HG02943 (cell line): ENCODE results near the gene FOXN3.
"Not testable (repeated sequence)": the region's sequence is repeated elsewhere in the genome, so short reads cannot be mapped to it uniquely, and the experiment has no call there.

Experiments
- ATAC-seq: cut with Tn5 transposase; IDR thresholded peaks from one replicate; pipeline ENCODE4 v1.9.1; 2021; ENCODE audit warnings: mild to moderate bottlenecking, low read depth, moderate library complexity; ENCODE audit not compliant: unreplicated experiment

The FOXN3 gene

DNA sequence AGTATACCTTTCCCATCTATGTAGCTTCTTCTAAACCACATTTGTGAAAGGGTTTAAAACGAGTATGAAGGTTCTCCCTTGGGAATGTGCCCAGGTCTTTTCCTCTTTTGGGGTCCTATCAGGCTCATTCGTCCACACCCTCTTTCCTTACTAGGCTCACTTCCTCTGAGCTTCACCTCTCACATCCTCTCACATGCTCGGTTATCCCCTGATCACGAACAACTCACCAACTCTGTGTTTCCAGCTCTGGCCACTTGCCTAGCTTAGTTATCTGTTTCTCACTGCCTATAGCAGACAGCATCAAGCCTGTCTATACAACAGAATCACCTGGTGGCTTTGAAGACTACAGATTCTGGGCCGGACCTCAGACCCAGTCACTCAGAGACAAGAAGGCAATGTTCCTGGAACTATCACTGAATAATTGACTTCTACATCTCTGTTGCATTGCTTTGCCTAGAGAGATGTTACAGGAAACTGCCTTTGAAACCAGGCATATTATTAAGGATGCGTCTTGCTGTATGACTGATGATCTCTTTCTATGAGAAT is 158.2 kb downstream of the FOXN3 start:
- ATAC-seq, result no peak

DNA sequence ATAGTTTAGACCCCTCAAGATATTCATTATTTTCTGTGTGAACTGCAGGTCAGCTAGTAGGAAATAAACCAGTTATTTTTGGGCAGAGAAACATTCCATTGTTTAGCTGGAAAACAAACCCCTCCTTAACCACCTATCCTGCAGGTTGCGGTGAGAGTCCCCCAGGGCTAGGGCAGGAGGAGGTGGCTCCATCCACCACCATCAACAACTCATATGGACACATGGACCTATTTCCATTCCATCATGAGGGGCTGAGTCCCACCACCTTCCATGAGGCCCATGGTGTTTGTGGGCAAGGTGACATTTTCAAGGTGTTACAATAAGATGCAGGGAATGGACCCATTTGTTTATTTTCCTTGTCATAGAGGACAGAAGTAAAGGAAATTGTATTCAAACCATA is 160.1 kb downstream of the FOXN3 start:
- no peak for ATAC-seq

DNA sequence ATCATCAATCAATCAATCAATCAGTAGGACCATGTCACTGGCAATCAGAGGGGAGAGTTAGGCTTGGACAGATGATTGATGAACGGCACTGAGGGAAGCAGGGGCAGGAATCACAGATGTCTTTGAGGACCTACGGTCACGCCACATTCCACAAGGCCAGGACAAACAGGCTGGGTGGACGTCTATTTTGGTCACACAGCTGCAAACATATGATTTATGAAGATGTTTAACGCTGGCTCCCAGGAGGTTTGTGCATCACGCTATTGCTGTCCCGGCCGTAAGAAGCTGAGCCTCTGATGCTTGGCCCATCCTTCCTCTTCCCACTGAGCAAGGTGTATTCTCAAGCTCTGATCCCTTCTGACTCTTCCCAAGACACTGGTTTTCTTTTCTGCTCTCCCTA is 160.8 kb downstream of the FOXN3 start:
- ATAC-seq, result no peak

DNA sequence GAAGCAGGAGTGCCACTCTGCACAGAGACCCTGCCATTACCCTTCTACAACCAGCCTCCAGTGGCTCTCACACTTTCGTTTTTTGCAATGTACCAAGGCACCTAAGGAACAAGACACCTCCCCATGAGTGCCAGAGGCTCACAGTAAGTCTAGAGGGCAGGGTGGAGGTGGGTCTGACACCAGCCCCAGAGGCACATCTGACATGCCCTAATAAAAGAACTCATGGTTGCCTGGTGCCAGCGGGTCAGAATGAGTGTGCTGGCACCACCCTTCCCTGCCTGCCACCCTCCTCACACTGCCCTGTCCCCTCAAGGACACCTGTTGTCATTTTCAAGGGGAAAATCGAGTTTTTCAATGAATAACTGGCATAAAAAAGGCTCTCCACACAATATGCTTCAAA is 161.2 kb downstream of the FOXN3 start:
- no peak for ATAC-seq

DNA sequence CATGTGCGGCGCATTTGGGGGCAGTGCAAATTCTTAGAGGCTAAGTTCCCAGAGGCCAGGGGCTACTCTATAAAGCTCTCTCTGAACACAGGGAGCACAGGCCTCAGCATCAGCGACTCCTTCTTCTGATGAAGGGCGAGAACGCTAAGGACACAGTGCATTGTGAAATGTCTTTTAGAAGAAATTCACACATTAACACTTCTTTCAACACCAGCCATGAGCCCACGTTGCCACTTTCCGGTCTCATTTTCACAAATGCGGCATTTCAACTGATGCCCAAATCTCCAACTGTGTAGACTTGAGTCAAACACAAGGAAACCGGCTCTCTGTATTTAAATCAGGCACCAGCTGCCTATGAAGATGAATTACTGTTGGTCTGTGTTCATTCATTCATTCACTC is 162.0 kb downstream of the FOXN3 start:
- no peak for ATAC-seq

DNA sequence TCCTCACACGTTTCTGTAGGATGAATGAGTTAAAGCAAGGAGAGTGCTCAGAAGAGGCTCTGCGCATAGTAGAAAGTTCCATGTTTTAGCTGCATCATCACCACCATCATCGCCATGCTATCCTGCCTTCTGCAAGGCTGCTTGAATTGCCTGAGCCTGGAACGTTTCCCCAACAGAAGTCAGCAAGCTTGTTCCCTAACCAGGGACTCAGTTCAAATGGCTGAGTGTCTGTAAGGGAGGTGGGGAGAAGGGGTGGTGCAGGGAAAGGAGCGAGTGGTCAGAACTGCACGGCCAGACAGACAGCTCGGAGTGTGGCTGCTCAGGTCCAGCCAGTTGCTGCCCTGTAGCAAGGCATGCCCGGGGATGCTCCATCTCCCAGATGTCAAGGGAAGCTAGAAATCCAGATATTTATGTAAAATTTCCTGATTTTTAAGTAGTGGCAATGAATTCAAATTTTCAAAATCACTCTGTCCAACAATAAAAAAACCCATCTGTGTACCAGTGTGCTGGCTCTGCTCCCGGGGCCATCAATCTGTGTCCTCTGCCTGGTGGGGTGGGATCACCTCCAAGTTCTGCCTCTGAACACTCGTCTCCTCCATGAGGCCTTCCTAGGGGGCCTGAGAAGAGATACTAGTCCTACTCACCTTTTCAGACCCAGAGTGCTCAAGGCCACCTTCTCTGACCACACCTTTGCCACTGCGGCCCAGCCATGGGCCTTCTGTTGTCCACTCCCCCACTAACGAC is 162.7 kb downstream of the FOXN3 start:
- ATAC-seq, result no peak

DNA sequence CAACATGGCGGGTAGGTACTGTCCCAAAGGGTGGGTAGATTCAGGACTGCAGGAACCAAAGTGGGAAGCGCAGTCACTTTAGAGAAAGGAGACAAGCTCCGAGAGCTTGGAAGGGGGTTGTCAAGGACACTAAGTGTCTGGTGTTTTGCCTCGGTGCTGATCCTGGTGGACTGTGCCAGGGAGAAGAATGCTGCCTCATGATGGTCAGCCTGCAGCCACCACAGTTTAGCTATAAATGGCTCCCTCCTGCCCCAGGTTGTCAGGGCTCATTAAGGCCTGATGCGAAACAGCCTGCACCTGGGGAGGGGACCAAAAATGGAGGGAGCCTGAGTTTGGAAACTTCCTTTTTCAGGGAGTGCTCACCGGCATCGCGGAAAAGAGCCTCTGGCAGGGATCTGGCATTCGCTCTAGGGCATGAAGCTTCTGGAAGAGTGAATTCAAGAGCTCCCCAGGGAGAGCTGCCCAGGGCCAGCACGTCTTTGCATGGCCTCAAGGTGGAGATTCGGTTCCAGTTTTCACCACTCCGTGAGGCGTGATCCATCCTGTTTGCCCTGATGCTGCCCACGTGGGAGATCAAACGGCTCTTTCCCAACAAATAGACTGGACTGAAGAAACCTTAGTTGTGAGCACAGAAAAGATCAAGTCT is 164.0 kb downstream of the FOXN3 start:
- no peak for ATAC-seq

DNA sequence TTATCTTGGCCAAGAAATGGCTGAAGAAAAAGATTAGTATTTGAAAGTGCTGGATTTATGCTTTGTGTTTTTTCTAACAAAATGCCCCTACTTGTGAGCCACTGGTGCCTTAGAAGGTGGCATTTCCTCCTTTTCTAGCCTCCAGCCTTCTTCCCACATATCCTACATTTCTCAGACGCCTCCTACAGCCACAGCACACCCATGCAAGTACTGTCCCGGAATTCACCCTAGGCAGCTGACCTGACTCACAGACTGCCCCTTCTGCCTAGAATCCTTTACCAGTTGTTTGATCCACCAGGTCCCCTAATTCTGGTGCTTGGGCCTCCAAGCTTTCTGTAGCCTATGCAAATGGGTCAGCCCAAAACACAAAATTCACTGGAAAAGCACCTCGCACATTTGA is 166.0 kb downstream of the FOXN3 start:
- no peak for ATAC-seq

DNA sequence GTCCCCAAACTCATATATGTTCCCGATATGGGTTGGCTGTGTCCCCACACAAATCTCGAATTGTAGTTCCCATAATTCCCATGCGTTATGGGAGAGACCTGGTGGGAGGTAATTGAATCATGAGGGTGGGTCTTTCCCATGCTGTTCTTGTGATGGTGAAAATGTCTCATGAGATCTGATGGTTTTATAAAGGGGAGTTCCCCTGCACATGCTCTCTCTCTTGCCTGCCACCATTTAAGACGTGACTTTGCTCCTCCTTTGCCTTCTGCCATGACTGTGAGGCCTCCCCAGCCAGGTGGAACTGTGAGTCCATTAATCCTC is 166.4 kb downstream of the FOXN3 start:
- ATAC-seq, result not testable (repeated sequence)

DNA sequence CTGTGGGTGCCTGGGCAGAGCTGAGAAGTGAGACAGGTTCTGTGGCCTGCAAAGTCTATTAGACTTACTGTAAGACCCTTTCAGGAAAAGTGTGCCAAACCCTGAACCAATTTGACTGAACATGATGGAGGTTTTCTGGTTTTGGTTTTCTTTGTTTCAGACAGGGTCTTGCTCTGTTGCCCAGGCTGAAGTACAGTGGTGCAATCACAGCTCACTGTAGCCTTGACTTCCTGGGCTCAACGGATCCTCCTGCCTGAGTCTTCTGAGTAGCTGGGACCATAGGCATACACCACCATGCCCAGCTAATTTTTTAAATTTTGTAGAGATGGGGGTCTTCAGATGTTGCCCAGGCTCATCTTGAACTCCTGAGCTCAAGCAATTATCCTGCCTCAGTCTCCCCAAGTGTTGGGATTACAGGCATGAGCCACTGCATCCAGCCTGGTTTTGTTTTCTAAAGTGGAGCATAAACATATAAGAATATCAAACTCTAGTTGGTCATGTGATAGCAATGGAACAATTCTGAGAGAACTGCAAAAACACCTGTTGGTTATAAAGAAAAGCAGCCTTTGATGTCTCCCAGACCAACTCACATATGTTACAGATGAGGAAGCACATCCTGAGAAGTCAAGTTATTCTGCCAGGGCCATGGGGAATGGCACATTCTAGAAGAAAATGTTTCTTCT is 166.9 kb downstream of the FOXN3 start:
- no peak for ATAC-seq

DNA sequence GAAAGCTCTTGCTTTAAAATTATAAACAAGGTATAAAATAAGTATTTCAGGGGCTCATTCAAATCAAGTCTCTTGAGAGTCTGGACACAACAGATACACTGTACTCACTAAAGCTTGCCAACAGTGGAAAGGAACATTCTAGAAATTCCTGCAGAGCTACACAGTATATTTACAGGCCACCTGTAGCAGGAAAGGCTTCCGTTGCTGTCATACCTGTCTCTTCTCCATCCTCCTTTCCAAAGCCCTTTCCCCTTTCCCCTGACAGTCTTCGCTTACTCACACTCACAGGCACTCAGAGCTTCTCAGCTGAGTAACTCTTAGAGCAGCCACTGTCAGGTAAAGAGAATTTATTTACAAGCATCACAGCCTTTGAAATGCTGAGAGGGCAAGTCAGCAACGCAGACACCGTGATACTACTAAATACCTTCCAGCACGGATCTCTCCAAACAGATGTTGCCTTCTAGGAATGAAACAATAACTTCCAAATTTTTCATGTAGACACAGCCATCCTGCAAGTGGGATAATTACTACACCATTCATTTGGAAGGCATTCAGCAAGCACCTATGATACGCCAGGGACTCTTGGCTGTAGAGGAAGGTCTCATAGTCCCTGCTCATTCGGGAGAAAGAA is 167.9 kb downstream of the FOXN3 start:
- no peak for ATAC-seq

DNA sequence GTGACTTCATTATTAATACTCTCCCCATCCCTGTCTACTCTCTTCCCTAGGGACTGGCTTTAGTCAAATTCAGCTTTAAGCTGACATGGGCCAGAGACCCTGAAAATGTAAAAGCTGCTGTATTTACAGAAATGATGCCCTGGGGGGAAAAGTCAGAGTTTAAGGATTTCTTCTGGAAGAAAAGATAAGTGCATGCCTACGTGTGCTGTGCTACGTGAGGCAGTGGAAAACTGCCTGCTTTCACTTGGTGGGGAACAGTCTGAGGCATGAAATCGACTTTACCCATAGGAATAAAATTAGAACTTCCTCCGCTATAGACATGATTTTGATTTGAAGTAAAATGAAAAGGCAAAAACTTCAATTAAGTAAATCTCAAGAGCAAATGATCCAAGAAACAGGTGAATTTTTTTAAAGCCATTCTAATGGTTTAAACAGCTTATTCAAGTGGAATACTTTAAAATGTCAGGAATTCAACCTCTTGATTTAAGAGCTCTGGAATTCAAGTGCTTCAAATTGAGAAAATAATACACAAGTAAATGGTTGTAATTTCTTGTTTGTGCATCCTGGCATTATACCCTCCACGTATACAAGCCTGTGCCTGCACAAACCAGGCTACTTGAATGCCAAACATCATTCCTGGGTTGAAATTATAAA is 168.5 kb downstream of the FOXN3 start:
- no peak for ATAC-seq

DNA sequence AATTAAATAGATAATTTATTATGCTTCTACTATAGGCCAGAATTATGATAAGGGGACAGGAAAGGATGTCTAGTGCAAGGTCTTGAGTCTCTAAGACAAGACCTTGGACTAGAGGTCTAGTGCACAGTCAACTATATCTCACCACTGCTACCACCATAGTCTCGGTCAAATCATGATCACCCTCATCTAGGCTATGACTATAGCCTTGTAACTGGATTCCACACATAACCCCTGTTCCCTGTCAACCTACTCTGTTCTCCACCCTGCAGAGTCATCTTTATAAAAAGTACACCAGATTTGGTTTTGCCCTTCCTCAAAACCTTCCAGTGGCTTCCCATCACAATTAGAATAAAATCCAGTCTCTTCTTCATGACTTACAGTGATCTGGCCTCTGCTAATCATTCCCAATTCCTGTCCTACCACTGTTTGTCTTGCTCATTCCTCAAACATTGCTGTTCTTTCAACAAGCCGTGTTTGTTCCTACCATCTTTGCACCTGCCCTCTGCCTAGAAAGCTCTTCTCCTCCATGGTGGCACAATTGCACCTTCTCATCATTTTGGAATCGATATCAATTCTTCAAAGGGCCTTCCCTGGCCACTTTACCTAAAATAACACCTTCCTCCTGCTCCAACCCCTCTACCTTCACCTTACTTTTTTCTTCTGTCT is 169.4 kb downstream of the FOXN3 start:
- ATAC-seq, result no peak

DNA sequence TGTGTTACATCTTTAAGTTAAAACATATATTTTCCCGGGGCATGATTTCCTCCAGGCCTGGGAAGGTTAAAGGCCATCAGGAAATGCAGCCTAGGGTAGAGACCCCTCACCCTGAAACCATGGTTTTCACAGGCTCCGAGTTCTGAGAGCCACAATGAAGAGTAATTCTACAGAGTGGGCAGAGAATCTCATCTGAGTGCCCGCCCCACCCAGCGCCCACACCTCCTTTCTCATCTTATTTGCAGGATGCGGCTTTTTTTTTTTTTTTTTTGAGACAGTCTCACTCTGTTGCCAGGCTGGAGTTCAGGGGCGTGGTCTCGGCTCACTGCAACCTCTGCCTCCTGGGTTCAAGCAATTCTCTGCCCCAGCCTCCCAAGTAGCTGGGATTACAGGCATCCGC is 170.7 kb downstream of the FOXN3 start:
- ATAC-seq, result no peak

DNA sequence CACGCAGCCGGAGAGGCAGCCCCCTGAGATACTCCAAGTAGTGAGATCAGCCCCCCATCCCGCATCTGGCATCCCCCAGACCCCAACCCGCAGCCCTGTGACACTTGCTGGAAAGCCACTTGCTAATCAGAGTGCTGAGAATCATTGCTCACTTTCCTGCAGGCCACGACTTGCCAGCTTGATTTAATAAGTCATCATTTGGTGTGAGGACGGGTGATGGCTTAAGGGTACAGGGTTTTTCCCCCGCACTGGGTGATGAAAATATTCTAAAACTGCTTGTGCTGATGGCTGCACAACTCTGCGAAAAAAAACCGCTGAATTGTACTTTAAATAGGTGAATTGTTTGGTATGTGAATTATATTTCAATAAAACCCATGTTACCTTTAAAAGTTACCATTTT is 171.2 kb downstream of the FOXN3 start:
- no peak for ATAC-seq

DNA sequence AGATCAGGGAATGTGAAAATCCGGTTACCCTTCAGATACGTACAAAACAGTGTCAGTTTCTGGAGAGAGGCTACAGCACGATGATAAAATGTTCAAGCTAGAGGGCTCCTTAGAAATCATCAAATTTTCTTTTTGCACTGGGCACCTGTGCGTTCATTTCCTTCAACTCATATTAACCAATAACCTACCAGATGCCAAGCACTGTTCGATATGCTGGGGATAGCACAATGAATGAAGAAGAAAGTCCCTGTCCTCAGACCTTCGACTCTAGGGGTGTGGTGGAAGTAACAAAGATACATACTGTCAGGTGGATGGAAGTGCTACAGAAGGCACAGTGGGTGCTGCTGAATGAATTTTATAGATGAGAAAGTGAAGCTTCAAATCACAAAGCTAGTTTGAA is 172.3 kb downstream of the FOXN3 start:
- ATAC-seq, result no peak

DNA sequence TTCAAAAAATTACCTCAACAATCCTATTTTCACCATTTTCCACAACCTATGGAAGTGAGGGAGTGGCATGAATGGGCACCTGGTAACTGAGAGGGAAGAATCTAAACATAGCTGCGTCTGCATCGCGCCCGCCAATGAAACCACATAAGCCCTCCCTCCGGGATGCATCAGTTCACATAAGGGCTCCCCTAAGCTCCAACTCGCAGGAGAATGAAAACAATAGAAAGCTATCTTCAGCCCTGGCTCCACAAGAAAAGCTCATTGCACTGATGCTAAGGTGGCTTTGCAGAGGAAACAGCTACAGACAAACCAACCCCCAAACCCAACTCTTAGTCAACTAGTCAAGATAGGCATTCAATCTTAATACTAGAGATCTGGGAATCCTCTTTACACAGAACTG is 173.3 kb downstream of the FOXN3 start:
- ATAC-seq, result no peak

DNA sequence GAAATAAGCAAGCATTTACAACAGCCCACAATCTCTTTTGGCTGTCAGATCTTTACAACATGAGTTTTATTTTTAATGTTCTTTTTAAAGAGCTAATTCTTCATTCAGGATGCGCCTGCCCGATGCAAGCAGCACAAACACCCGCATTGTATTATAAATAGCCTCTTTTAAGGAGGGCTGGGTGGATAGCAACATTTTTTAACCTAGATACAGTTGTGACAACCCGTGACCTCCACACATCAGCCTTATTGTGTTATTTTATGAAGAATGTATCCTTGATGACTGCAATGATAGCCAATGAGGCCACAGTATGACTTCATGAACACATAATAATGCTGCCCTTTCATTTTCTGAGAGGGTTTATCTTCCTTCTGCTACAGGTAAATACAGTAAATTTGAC is 173.7 kb downstream of the FOXN3 start:
- no peak for ATAC-seq

DNA sequence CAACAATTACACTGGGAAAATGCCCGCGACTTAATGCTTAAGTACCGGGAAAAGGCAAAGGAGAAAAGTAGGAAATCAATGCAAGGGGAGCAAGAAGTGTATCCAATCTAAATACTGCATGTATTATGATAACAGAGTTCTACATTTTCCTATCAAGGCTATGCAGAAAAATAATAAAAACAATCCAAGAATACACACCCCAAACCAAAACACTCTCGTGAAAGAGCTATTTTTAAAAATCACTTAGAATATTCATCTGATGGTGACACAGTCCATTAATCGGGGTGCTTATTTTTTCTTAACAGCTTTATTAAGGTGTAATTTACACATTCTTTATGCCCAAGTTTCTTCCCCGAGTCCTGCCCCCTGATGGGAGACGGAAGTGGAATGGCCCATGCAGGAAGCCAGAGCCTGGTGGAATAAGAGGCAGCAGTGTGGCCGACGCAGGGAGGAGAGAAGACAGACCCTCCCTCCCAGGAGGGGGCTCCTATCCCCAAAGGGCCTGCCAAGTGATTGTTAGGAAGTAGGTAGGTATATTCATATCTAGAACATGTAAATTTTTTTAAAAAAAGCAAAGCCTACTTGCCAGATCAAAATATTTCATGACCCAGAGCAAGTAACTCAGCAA is 174.3 kb downstream of the FOXN3 start:
- no peak for ATAC-seq
